CD14-positive monocyte (primary cell): Measurements from ENCODE around the gene OR4K13. TPM values are rescaled to one million over a fixed set of nuclear protein-coding genes. Genes with fewer than 3 reads are reported as not detected.

Source experiments
- DNase-seq, 3 donors: peaks; one replicate each; pipeline ENCODE4 v3.0.0-alpha.2; 2011 to 2022
- H2AFZ ChIP-seq: 2 replicates; pipeline ENCODE4 v1.6.0; 2012; ENCODE audit warnings: mild to moderate bottlenecking, low read depth, low read length, inconsistent platforms; ENCODE audit not compliant: insufficient read depth, poor library complexity, severe bottlenecking
- H3K27ac ChIP-seq, 2 donors: 1 replicate in 1 of 2; 2 replicates in 1 of 2; pipeline ENCODE4 v1.5.1; 2012 to 2013; ENCODE audit warnings: low read length in 2 of 2, control low read depth in 1 of 2, inconsistent platforms in 1 of 2, low read depth in 1 of 2, mild to moderate bottlenecking in 1 of 2
- H3K27me3 ChIP-seq, 2 donors: one replicate each; pipeline versions ENCODE4 v1.6.0 to v1.6.1; 2011 to 2013; ENCODE audit warnings: low read length in 2 of 2; ENCODE audit not compliant: control insufficient read depth in 2 of 2, insufficient read depth in 2 of 2
- H3K36me3 ChIP-seq, 2 donors: replicated peaks in 1 of 2; 1 replicate in 1 of 2; 2 replicates in 1 of 2; pipeline versions ENCODE4 v1.5.1 to v1.6.1; 2012 to 2013; ENCODE audit warnings: low read length in 2 of 2, control low read depth in 1 of 2, inconsistent platforms in 1 of 2, mild to moderate bottlenecking in 1 of 2; ENCODE audit not compliant: insufficient read depth in 2 of 2, control insufficient read depth in 1 of 2
- H3K4me1 ChIP-seq, 2 donors: 1 replicate in 1 of 2; 2 replicates in 1 of 2; pipeline versions ENCODE4 v1.5.1 to v1.6.1; 2012 to 2013; ENCODE audit warnings: low read length in 2 of 2, control low read depth in 1 of 2, inconsistent platforms in 1 of 2, mild to moderate bottlenecking in 1 of 2, moderate library complexity in 1 of 2; ENCODE audit not compliant: insufficient read depth in 2 of 2, control insufficient read depth in 1 of 2
- H3K4me2 ChIP-seq: replicated peaks from 2 replicates; pipeline ENCODE3; 2012; ENCODE audit warnings: low read length, moderate library complexity, mild to moderate bottlenecking; ENCODE audit not compliant: poor library complexity, severe bottlenecking; ENCODE audit errors: extremely low read depth
- H3K4me3 ChIP-seq, 3 experiments: fragments of 200-600 bp in 1 of 3; sonication (generic) in 1 of 3; replicated peaks in 1 of 3; 1 replicate in 2 of 3; 2 replicates in 1 of 3; pipeline ENCODE4 v1.5.1; 2011 to 2013; ENCODE audit warnings: low read length in 3 of 3, mild to moderate bottlenecking in 3 of 3, control low read depth in 2 of 3, low read depth in 2 of 3, inconsistent platforms in 1 of 3, moderate library complexity in 1 of 3
- H3K79me2 ChIP-seq: 2 replicates; pipeline ENCODE4 v1.6.0; 2012; ENCODE audit warnings: mild to moderate bottlenecking, control low read depth, inconsistent platforms, low read length, moderate library complexity; ENCODE audit not compliant: insufficient read depth
- H3K9ac ChIP-seq: 2 replicates; pipeline ENCODE4 v1.6.0; 2017; ENCODE audit warnings: low read length, mild to moderate bottlenecking; ENCODE audit not compliant: insufficient read depth, poor library complexity, severe bottlenecking
- H3K9me3 ChIP-seq, 2 donors: replicated peaks in 1 of 2; 1 replicate in 1 of 2; 2 replicates in 1 of 2; pipeline versions ENCODE4 v1.5.1 to v1.6.1; 2012 to 2013; ENCODE audit warnings: low read length in 2 of 2, control low read depth in 1 of 2; ENCODE audit not compliant: control insufficient read depth in 1 of 2, insufficient read depth in 1 of 2
- H4K20me1 ChIP-seq: 2 replicates; pipeline ENCODE4 v1.6.0; 2012; ENCODE audit warnings: mild to moderate bottlenecking, low read length, control low read depth, moderate library complexity; ENCODE audit not compliant: insufficient read depth
- H3K27ac Mint-ChIP-seq, 7 donors: one replicate each; pipeline ENCODE4 v1.8.0; 2020; ENCODE audit warnings: mild to moderate bottlenecking in 7 of 7, mixed read lengths in 7 of 7, moderate library complexity in 6 of 7, inconsistent platforms in 2 of 7
- H3K27me3 Mint-ChIP-seq, 3 donors: one replicate each; pipeline ENCODE4 v1.8.0; 2021 to 2022; ENCODE audit warnings: low read depth in 3 of 3, mild to moderate bottlenecking in 3 of 3, mixed read lengths in 3 of 3, moderate library complexity in 3 of 3, inconsistent platforms in 1 of 3
- H3K36me3 Mint-ChIP-seq, 2 donors: one replicate each; pipeline ENCODE4 v1.8.0; 2020; ENCODE audit warnings: mixed read lengths in 2 of 2, inconsistent platforms in 1 of 2, mild to moderate bottlenecking in 1 of 2
- H3K4me1 Mint-ChIP-seq: one replicate; pipeline ENCODE4 v1.8.0; 2020; ENCODE audit warnings: mild to moderate bottlenecking, mixed read lengths
- H3K4me3 Mint-ChIP-seq, 2 donors: one replicate each; pipeline ENCODE4 v1.8.0; 2020; ENCODE audit warnings: mild to moderate bottlenecking in 2 of 2, mixed read lengths in 2 of 2, moderate library complexity in 1 of 2
- H3K9me3 Mint-ChIP-seq, 7 donors: one replicate each; pipeline ENCODE4 v1.8.0; 2020 to 2022; ENCODE audit warnings: mixed read lengths in 7 of 7, mild to moderate bottlenecking in 6 of 7, moderate library complexity in 6 of 7, inconsistent platforms in 2 of 7
- CTCF ChIP-seq: fragments of 200-600 bp; IDR thresholded peaks from one replicate; pipeline ENCODE4 v1.8.0; 2022; ENCODE audit warnings: antibody characterized with exemption, mild to moderate bottlenecking
- WGBS: methylation state at CpG from one replicate; pipeline ENCODE4 v1.1.5; 2013; ENCODE audit warnings: missing lambda C conversion rate; ENCODE audit not compliant: insufficient coverage; 5-methylcytosine and 5-hydroxymethylcytosine counted together
- intact Hi-C, 2 donors: fragments of 100-400 bp; cut with micrococcal nuclease; formaldehyde crosslinking; loops; one replicate each; pipeline versions ENCODE4 v1.15.0 to v1.15.1; 2023
- polyA plus RNA-seq, 3 donors: library from polyadenylated mRNA; depleted of rRNA in 1 of 3; unstranded in 2 of 3; stranded (reverse) in 1 of 3; fragments of 300-500 nt in 2 of 3; fragments of >200 nt in 1 of 3; fragmentation: Illumina TruSeq in 2 of 3; gene quantifications; 1 replicate in 2 of 3; 2 replicates in 1 of 3; pipeline ENCODE4 v1.2.3, GENCODE V29; 2012 to 2021

Gene OR4K13
- polyA plus RNA-seq, 3 donors, result not detected

GRCh38 chr14:20048202-20048601, 12.4 kb upstream of the OR4K13 start:
- Histone ChIP-seq H3K4me2 (no peak overlapping the region), H3K27me3 (no peaks in the 10 kb centered on the region), H3K79me2 (no peaks in the 10 kb centered on the region), H3K9me3 (no peaks in the 10 kb centered on the region), H3K4me3 (no peak overlapping the region), H2AFZ (no peak overlapping the region), H3K4me1 (no peaks in the 10 kb centered on the region), H4K20me1 (no peaks in the 10 kb centered on the region), H3K9ac (no peak overlapping the region), H3K36me3 (no peaks in the 10 kb centered on the region), H3K27ac (no peak overlapping the region)
- H3K9me3 Mint-ChIP-seq, result peaks cover 0 to 4% (median 0%) of the 10 kb centered on the region in 7 donors
- 88% methylated on average over 1 of the region's 1 CpG for WGBS
- peaks cover 1 to 4% (median 1%) of the 10 kb centered on the region in 3 donors for H3K27me3 Mint-ChIP-seq
- H3K36me3 Mint-ChIP-seq, result no peaks in the 10 kb centered on the region
- H3K27ac Mint-ChIP-seq, result no peak overlapping the region
- no peak for TF ChIP-seq CTCF
- intact Hi-C loops, result no loop called here
- no peaks in the 10 kb centered on the region for H3K4me1 Mint-ChIP-seq
- no peak overlapping the region for H3K4me3 Mint-ChIP-seq
- DNase-seq, result no peak

- Histone ChIP-seq H4K20me1 (no peaks in the 10 kb centered on the region), H3K27me3 (no peaks in the 10 kb centered on the region), H2AFZ (no peak overlapping the region), H3K27ac (no peak overlapping the region), H3K4me3 (no peak overlapping the region), H3K4me2 (no peak overlapping the region), H3K9ac (no peak overlapping the region), H3K36me3 (no peaks in the 10 kb centered on the region), H3K9me3 (peaks cover 0 to 3% of the 10 kb centered on the region in 2 donors), H3K4me1 (no peaks in the 10 kb centered on the region), H3K79me2 (no peaks in the 10 kb centered on the region)
- Mint-ChIP-seq H3K4me3 (no peak overlapping the region), H3K36me3 (no peaks in the 10 kb centered on the region), H3K9me3 (peaks cover 4 to 10% (median 5%) of the 10 kb centered on the region in 7 donors), H3K4me1 (no peaks in the 10 kb centered on the region), H3K27ac (no peak overlapping the region), H3K27me3 (peaks cover 0 to 2% (median 1%) of the 10 kb centered on the region in 3 donors)
- WGBS, result no CpG with 5 or more reads among the region's 5 CpGs
- DNase-seq, result no peak
- intact Hi-C loops, result no loop called here
- no peak for TF ChIP-seq CTCF
Observed at GRCh38 chr14:20044243-20044642, 8.4 kb upstream of the OR4K13 start.
